IPS-NIHi7 (cell line): ENCODE data around the gene OPA3.
"Not testable (repeated sequence)": the region's sequence is repeated elsewhere in the genome, so short reads cannot be mapped to it uniquely, and the experiment has no call there.

Experiments used
- DNase-seq: peaks from one replicate; pipeline ENCODE4 v3.0.0; 2012; ENCODE audit warnings: mixed read lengths; ENCODE audit errors: extremely low spot score

OPA3 gene

DNA sequence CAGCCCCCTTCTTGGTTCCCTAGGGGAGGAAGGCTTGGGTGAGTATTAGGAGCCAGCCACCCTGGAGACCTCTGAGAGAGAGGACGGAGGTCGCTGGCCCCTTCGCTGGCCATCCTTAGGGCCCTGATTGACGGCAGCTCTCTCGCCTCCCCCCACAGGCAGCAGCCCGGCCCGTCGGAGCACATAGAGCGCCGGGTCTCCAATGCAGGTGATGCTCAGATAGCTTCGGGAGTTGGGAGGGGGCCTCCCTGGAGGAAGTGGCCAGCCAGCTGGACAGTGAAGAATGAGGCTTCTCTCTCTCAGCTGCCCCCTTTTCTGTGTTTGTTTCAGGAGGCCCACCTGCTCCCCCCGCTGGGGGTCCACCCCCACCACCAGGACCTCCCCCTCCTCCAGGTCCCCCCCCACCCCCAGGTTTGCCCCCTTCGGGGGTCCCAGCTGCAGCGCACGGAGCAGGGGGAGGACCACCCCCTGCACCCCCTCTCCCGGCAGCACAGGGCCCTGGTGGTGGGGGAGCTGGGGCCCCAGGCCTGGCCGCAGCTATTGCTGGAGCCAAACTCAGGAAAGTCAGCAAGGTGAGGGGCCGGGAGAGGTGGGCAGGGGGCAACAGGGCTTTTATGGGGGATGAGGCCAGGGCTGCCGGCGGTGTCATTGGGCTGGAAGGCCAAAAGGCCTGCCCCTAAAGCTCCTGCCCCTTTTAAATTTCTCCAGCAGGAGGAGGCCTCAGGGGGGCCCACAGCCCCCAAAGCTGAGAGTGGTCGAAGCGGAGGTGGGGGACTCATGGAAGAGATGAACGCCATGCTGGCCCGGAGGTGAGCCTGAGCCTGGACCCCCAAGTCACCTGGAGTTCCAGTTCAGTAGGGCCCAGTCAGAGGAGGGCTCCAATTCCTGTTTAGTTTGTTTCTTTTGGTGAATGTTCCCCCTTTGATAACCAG, 62.3 kb downstream of the OPA3 start:
- no peak for DNase-seq

DNA sequence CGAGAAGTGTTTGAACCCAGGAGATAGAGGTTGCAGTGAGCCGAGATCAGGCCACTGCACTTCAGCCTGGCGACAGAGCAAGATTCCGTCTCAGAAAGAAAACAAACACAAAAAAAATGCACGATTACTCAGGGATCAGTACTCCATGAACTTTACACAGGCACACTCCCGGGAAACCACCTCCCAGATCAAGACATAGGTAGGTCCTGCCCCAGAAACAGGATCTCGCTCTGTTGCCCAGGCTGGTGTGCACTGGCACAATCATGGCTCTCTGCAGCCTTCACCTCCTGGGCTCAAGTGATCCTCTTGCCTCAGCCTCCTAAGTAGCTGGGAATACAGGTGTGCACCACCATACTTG, 66.2 kb downstream of the OPA3 start:
- DNase-seq, result no peak

DNA sequence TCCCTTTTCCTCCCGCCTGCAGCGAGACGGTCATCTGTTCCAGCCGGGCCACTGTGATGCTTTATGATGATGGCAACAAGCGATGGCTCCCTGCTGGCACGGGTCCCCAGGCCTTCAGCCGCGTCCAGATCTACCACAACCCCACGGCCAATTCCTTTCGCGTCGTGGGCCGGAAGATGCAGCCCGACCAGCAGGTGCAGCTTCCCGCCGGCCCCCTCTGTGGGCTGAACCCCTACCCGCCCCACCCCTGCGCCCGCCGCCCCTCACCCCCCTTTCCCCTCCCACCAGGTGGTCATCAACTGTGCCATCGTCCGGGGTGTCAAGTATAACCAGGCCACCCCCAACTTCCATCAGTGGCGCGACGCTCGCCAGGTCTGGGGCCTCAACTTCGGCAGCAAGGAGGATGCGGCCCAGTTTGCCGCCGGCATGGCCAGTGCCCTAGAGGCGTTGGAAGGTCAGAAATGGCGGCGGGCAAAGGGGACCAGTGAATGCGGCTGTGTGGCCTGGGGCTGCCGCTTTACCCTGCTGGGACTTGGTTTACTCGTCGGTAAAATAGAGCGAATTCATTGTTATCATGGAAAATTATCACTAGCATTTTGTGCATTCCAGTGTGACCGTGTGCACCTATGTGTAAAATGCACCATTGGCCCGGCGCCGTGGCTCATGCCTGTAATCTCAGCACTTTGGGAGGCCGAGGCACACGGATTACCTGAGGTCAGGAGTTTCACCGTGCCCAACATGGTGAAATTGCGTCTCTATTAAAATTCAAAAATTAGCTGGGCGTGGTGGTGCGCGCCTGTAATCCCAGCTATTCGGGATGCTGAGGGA, 66.7 kb downstream of the OPA3 start:
- DNase-seq, result no peak

DNA sequence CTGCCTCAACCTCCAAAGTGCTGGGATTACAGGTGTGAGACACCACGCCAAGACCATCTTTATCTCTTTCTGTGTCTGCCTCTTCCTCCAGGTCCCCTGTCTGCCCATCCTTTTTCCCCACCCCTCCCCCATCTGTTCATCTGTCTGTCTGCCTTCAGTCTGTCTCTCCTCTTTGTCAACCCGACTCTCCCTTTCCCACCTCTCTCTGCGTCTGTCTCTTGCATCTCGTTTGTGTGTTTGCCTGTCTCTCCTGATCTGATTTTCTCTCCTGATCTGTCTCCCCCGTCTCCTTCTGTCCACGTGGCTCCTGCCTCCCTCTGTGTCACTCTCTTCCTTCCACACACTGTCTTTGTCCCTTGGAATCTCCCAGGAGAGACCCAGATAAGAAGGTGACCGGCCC, 67.4 kb downstream of the OPA3 start:
- DNase-seq, result no peak

DNA sequence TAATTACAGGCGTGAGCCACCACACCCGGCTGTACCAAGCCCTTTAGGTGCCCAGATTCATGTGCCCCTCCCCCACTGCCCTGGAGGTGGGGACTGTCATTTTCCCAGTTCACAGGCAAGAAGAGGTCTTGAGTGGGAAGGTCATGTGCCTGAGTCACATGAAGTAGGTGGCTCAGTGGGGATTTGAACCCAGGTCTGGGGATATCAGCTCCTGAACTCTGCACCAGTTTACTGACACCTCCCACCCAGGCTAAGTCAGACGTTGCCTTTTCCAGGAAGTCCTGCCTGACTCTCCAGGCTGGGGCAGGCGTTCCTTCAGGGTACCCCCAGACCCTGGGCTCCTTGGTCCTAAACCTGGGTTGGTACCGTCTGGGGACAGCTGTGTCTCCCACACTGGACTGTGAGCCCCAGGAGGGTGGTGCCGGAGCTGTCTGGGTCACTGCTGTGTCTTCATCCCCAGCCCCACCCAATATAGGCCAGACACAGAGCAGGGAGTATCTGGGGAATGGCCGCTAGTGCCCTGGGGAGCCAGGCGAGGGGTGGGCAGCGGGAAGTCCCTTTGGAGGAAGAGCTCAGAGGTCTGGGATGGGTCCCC, 68.7 kb downstream of the OPA3 start:
- no peak for DNase-seq

- DNase-seq, result no peak
Observed at GRCh38 chr19:45515081-45515624, 69.4 kb downstream of the OPA3 start.

GRCh38 chr19:45514376-45515051, 70.1 kb downstream of the OPA3 start:
- DNase-seq, result no peak

DNA sequence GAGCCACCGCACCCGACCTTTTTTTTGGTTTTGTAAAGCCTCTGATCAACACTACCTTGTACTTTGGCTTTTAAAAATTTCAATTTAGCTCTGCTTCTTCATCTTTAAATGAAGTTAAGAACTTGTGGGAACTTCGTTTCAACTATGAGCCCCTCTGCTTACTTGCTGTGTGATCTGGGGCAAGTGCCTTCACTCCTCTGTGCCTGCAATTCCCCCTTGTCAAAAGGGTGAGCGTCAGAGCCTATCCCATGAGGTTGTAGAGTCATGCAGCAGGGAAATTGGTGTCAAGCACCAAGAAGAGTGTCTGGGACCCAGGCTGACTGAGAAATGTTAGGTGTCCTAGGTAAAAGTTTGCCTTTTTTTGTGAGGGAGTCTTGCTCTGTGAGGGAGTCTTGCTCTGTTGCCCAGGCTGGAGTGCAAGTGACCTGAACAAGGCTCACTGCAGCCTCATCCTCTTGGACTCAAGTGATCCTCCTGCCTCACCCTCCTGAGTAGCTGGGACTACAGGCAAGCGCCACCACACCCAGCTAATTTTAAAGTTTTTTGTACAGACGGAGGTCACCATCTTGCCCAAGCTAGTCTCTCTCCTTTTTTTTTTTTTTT, 71.6 kb downstream of the OPA3 start:
- DNase-seq, result no peak

GRCh38 chr19:45511074-45511473, 73.5 kb downstream of the OPA3 start:
- no peak for DNase-seq

GRCh38 chr19:45510352-45510751, 74.2 kb downstream of the OPA3 start:
- not testable (repeated sequence) for DNase-seq

DNA sequence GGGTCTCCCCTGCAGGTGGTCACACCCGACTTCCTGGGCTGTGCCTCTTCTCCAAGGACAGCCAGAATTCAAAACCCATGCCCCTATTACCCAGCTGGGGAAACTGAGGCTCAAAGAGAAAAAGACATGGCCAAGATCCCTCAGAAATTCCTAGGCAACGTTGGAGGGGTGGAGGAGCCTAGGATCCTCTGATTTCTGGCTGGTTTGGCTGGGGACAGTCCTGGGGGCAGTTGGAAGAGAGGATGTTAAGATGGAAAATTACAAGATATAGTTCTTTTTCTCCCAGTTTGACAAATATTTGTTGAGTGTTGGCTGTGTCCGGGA, 74.9 kb downstream of the OPA3 start:
- DNase-seq, result no peak

DNA sequence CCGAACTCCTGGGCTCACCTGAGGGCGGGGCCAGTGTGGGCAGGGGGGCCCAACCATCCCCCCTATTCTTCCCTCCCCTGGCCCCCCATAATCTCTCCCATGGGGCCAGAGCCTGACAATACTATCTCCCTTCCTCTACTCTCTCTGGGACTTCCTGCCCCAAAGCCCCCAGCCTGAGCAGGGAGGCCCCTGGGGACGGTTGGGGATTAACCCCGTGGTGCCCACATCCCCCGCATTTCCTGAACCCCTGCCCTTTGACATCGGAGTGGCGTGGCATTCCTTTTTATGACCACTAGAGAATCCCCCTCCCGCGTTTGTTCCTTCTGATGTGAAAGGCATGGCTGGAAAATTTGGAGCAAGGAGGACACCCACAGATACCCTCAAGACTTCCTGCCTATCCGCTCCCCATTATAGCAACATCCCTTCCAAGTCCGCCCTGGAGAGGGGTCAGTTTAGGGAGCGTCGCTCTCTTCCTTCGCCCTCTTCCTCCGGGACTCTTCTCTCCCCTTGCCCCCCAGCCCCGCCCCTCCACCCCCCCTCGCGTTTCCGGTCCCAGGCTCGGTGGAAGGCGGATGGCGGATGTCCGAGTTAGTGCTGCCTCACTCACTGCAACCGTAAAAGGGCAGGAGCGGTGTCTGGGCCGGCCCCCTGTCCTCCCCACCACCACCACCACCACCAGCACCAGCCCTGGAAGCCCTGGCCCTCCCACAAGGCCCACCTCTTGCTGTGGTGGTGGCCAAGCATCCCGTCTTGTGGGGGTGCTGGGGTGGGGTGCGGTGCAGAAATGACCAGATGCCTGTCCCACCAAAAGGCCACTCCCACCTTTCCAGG, 75.5 kb downstream of the OPA3 start:
- peak; percentile 85 for DNase-seq

- DNase-seq, result peak; percentile 68
Observed at GRCh38 chr19:45508417-45508860, 76.2 kb downstream of the OPA3 start.

DNA sequence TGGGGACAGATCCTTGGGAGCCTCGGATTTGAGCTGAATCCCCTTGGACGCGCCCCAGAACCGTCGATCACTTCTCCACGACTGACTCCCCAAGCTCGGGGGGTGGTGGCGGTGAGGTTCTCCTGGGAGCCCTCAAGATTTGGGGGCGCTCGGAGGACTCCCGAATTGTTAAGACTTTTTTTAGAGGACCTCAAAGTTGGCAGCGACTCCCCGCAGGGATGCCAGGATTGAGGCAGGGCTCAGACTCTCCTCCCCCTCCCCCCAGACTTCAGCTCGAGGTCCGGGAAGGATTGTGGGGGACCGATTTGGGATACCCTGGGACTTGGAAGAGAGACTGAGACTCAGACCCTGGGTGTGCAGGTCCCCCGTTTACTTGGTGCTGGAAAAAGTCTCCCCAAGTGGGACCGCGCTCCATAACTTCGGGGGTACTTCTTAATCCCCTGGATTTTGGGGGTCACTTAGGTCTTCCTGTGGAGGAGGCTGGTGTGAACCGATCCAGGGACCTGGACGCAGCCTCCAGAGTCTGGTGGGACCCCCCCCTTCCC, 76.7 kb downstream of the OPA3 start:
- no peak for DNase-seq

- peak; percentile 64 for DNase-seq
Observed at GRCh38 chr19:45506989-45507871, 77.4 kb downstream of the OPA3 start, which contains the start of gene VASP. Gene VASP, plus strand, starts transcription at chr19:45507479. Its CDS starts 293 bp downstream, at chr19:45507772.

DNA sequence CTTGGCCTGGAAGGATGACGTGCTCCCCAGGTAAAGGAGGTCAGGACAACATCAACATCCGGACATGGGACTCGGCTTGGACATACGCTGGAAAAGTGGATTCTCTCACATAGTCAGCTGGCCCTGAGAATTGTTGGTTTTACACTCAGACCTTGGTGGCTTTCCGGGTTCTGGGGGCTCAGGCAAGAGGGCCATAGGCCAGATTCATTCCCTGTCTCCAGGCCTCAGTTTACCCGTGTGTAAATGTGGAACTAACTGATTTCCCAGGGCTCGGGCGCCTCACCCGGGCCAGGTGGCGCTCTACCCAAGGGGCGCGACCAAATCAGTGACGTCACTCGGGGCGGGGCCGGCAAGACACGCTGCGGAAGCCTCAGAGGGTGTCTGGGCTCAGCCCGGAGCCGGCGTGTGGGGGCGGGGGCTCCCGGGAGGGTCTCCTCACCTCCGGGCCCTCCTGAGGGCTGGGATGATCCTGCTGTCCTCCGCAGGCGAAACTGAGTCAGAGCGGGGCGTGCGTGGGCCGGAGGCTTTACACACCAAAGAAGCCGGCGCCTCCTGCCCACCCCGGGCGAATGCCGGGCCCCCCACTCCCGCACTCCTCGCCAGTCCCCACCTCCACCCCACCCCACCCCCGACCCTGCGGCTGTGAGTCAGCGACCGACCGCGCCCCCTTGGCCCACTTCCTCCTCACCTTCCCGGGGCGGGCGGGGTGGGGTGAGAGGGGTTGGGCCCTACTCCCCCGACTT, 78.2 kb downstream of the OPA3 start:
- DNase-seq, result peak; percentile 84

GRCh38 chr19:45505996-45506245, 78.7 kb downstream of the OPA3 start:
- no peak for DNase-seq
